ENCODE measurements around the gene TMEM256. TPM values are rescaled to one million over a fixed set of nuclear protein-coding genes. Genes with fewer than 3 reads are reported as not detected.

Gene TMEM256
- total RNA-seq, 1 donor from 2014 or later: 66.9 TPM

GRCh38 chr17:7405350-7406234, 1.7 kb upstream of the TMEM256 start:
- no peaks in the 10 kb centered on the region for H3K36me3 ChIP-seq (ENCODE audit: control insufficient read depth, insufficient read depth, low read length)
- H3K27me3 ChIP-seq (ENCODE audit: control insufficient read depth, insufficient read depth, low read length): no peaks in the 10 kb centered on the region
- no peak for DNase-seq (ENCODE audit: low read depth)
- H3K4me3 ChIP-seq (ENCODE audit: low read depth, low read length): peak overlapping the region; percentile 72
- TF ChIP-seq CTCF (IDR thresholded peaks at IDR 0.05; ENCODE audit: insufficient read depth, low read length, poor library complexity, severe bottlenecking): no peak

GRCh38 chr17:7404737-7405349, 946 bp upstream of the TMEM256 start:
- TF ChIP-seq CTCF (IDR thresholded peaks at IDR 0.05; ENCODE audit: insufficient read depth, low read length, poor library complexity, severe bottlenecking): no peak
- Histone ChIP-seq H3K4me3 (ENCODE audit: low read depth, low read length) (peak overlapping the region; percentile 72), H3K27me3 (ENCODE audit: control insufficient read depth, insufficient read depth, low read length) (no peaks in the 10 kb centered on the region), H3K36me3 (ENCODE audit: control insufficient read depth, insufficient read depth, low read length) (no peaks in the 10 kb centered on the region)
- DNase-seq (ENCODE audit: low read depth): no peak

- H3K27me3 ChIP-seq (ENCODE audit: control insufficient read depth, insufficient read depth, low read length): no peaks in the 10 kb centered on the region
- no peaks in the 10 kb centered on the region for H3K36me3 ChIP-seq (ENCODE audit: control insufficient read depth, insufficient read depth, low read length)
- no peak for TF ChIP-seq CTCF (IDR thresholded peaks at IDR 0.05; ENCODE audit: insufficient read depth, low read length, poor library complexity, severe bottlenecking)
- DNase-seq (ENCODE audit: low read depth): no peak
- peak overlapping the region; percentile 68 for H3K4me3 ChIP-seq (ENCODE audit: low read depth, low read length)
These were observed 245 bp downstream of the TMEM256 start for GRCh38 chr17:7403727-7403976.

- peak overlapping the region; percentile 68 for H3K4me3 ChIP-seq (ENCODE audit: low read depth, low read length)
- H3K27me3 ChIP-seq (ENCODE audit: control insufficient read depth, insufficient read depth, low read length): no peaks in the 10 kb centered on the region
- H3K36me3 ChIP-seq (ENCODE audit: control insufficient read depth, insufficient read depth, low read length): no peaks in the 10 kb centered on the region
- DNase-seq (ENCODE audit: low read depth): no peak
- no peak for TF ChIP-seq CTCF (IDR thresholded peaks at IDR 0.05; ENCODE audit: insufficient read depth, low read length, poor library complexity, severe bottlenecking)
These were observed 712 bp downstream of the TMEM256 start for GRCh38 chr17:7403043-7403726.

- H3K4me3 ChIP-seq (ENCODE audit: low read depth, low read length): no peak overlapping the region
- no peaks in the 10 kb centered on the region for H3K36me3 ChIP-seq (ENCODE audit: control insufficient read depth, insufficient read depth, low read length)
- no peaks in the 10 kb centered on the region for H3K27me3 ChIP-seq (ENCODE audit: control insufficient read depth, insufficient read depth, low read length)
- no peak for DNase-seq (ENCODE audit: low read depth)
- TF ChIP-seq CTCF (IDR thresholded peaks at IDR 0.05; ENCODE audit: insufficient read depth, low read length, poor library complexity, severe bottlenecking): no peak
These were observed 5.3 kb downstream of the TMEM256 start for GRCh38 chr17:7398612-7399011.

Measured in kidney epithelial cell (primary cell).